HCT116 (cell line): Measurements from ENCODE around the gene B3GNT5. TPM values are rescaled to one million over a fixed set of nuclear protein-coding genes. Genes with fewer than 3 reads are reported as not detected.

Experiments
- ATAC-seq: fragments of 200-7000 bp; cut with Tn5 transposase; 2 replicates; pipeline ENCODE4 v1.9.1; 2020; ENCODE audit warnings: mild to moderate bottlenecking, moderate library complexity
- BruUV-seq: library from RNA; stranded (reverse); fragments of 400-500 nt; replicated peaks from 2 replicates; lab custom pipeline; 2021; lab: Mats Ljungman, UMichigan
- CTCF ChIA-PET: fragments of 300-600 bp; sonication (Branson Sonifier 250); formaldehyde crosslinking; loops from one replicate; lab custom pipeline; 2021; ENCODE audit warnings: antibody characterized with exemption; lab: Charles Lee
- POLR2A ChIA-PET: fragments of 300-600, 350-600 bp; sonication (Branson Sonifier 250); formaldehyde crosslinking; loops from one replicate; lab custom pipeline; 2021; ENCODE audit warnings: antibody characterized with exemption; lab: Charles Lee
- RAD21 ChIA-PET, 2 experiments: fragments of 300-600 bp; sonication (Branson Sonifier 250); formaldehyde crosslinking; loops; one replicate each; lab custom pipeline; 2023; ENCODE audit warnings: low total read pairs in 2 of 2; ENCODE audit not compliant: uncharacterized antibody in 2 of 2, unreplicated experiment in 2 of 2, low non-redundant PET in 1 of 2; lab: Charles Lee
- DNase-seq: peaks from one replicate; pipeline ENCODE4 v3.0.0-alpha.2; 2010; ENCODE audit warnings: low read depth, low spot score
- H2AFZ ChIP-seq: fragments of 200-600 bp; shearing (Covaris generic), sonication (generic); 2 replicates; pipeline ENCODE4 v1.6.1; 2017; ENCODE audit warnings: low read depth, mixed run types, mixed read lengths, antibody characterized with exemption, low read length; ENCODE audit not compliant: poor library complexity, severe bottlenecking
- H3K27ac ChIP-seq: 2 replicates; pipeline ENCODE4 v1.5.1; 2012; ENCODE audit warnings: low read depth, low read length
- H3K27me3 ChIP-seq: fragments of 200-600 bp; sonication (generic); 2 replicates; pipeline ENCODE4 v1.6.1; 2016; ENCODE audit warnings: mixed run types, low read length, mixed read lengths; ENCODE audit not compliant: insufficient read depth
- H3K36me3 ChIP-seq, 2 experiments: fragments of 200-500 bp in 1 of 2; fragments of 200-600 bp in 1 of 2; sonication (Bioruptor generic) in 1 of 2; sonication (generic) in 1 of 2; 2 replicates each; pipeline versions ENCODE4 v1.5.1 to v1.6.1; 2014 to 2016; ENCODE audit warnings: low read length in 2 of 2, inconsistent platforms in 1 of 2, mixed read lengths in 1 of 2, mixed run types in 1 of 2; ENCODE audit not compliant: insufficient read depth in 2 of 2, control insufficient read depth in 1 of 2
- H3K4me1 ChIP-seq, 2 experiments: fragments of 200-600 bp in 1 of 2; sonication (generic) in 1 of 2; 2 replicates each; pipeline versions ENCODE4 v1.5.1 to v1.6.1; 2012 to 2017; ENCODE audit warnings: low read length in 2 of 2, inconsistent platforms in 1 of 2, mild to moderate bottlenecking in 1 of 2, mixed read lengths in 1 of 2, mixed run types in 1 of 2, moderate library complexity in 1 of 2; ENCODE audit not compliant: insufficient read depth in 2 of 2, control insufficient read depth in 1 of 2
- H3K4me2 ChIP-seq: fragments of 200-600 bp; sonication (generic); 2 replicates; pipeline ENCODE4 v1.6.1; 2017; ENCODE audit warnings: mixed run types, low read length, mixed read lengths
- H3K4me3 ChIP-seq, 2 experiments: fragments of 200-600 bp in 1 of 2; sonication (generic) in 1 of 2; replicated peaks in 1 of 2; 2 replicates each; pipeline ENCODE4 v1.5.1; 2011 to 2016; ENCODE audit warnings: low read length in 2 of 2, control low read depth in 1 of 2, low read depth in 1 of 2, mild to moderate bottlenecking in 1 of 2, mixed read lengths in 1 of 2, mixed run types in 1 of 2
- H3K79me2 ChIP-seq: fragments of 200-600 bp; sonication (generic); 2 replicates; pipeline ENCODE4 v1.6.1; 2017; ENCODE audit warnings: mild to moderate bottlenecking, mixed run types, low read length, moderate library complexity, mixed read lengths; ENCODE audit not compliant: insufficient read depth
- H3K9ac ChIP-seq: fragments of 200-600 bp; sonication (generic); 2 replicates; pipeline ENCODE4 v1.6.1; 2016; ENCODE audit warnings: low read length, mixed read lengths
- H3K9me2 ChIP-seq: fragments of 200-600 bp; sonication (generic), shearing (Covaris generic); 2 replicates; pipeline ENCODE4 v1.6.1; 2017; ENCODE audit warnings: mixed run types, mild to moderate bottlenecking, moderate library complexity; ENCODE audit not compliant: insufficient read depth
- H3K9me3 ChIP-seq, 2 experiments: fragments of 200-500 bp in 1 of 2; fragments of 200-600 bp in 1 of 2; sonication (Bioruptor generic) in 1 of 2; sonication (generic) in 1 of 2; 2 replicates each; pipeline ENCODE4 v1.6.1; 2014 to 2017; ENCODE audit warnings: low read length in 2 of 2, mixed read lengths in 2 of 2, inconsistent platforms in 1 of 2, low read depth in 1 of 2, mild to moderate bottlenecking in 1 of 2, mixed run types in 1 of 2, moderate library complexity in 1 of 2; ENCODE audit not compliant: control insufficient read depth in 1 of 2, insufficient read depth in 1 of 2
- H4K20me1 ChIP-seq: fragments of 200-600 bp; sonication (generic), shearing (Covaris generic); 2 replicates; pipeline ENCODE4 v1.6.1; 2017; ENCODE audit warnings: mixed run types, mild to moderate bottlenecking, moderate library complexity; ENCODE audit not compliant: insufficient read depth
- ATF3 ChIP-seq: IDR thresholded peaks from 2 replicates; pipeline ENCODE4 v1.6.1; 2012
- CBX3 ChIP-seq: IDR thresholded peaks from 2 replicates; pipeline ENCODE4 v1.6.1; 2012; ENCODE audit warnings: low read depth
- CTCF ChIP-seq, 3 experiments: fragments of 200-600 bp in 1 of 3; sonication (generic) in 1 of 3; IDR thresholded peaks in 2 of 3; conservative IDR thresholded peaks in 1 of 3; 2 replicates each; pipeline ENCODE4 v1.5.1; 2012 to 2017; ENCODE audit warnings: low read depth in 2 of 3, low read length in 2 of 3, antibody characterized with exemption in 1 of 3, borderline replicate concordance in 1 of 3, control low read depth in 1 of 3, mild to moderate bottlenecking in 1 of 3, mixed read lengths in 1 of 3, mixed run types in 1 of 3, moderate library complexity in 1 of 3; ENCODE audit not compliant: insufficient read depth in 1 of 3
- EGR1 ChIP-seq: IDR thresholded peaks from 2 replicates; pipeline ENCODE4 v1.6.1; 2012; ENCODE audit warnings: low read depth
- EZH2phosphoT487 ChIP-seq: fragments of 200-600 bp; IDR thresholded peaks from 2 replicates; pipeline ENCODE4 v1.6.1; 2018; ENCODE audit warnings: antibody characterized with exemption, borderline replicate concordance
- RAD21 ChIP-seq: IDR thresholded peaks from 2 replicates; pipeline ENCODE4 v1.6.1; 2012; ENCODE audit warnings: low read depth, mild to moderate bottlenecking
- TCF7L2 ChIP-seq: IDR thresholded peaks from 2 replicates; pipeline ENCODE4 v1.7.0; 2011; ENCODE audit warnings: borderline replicate concordance, inconsistent platforms; ENCODE audit not compliant: insufficient read depth, insufficient read length; ENCODE audit errors: extremely low read depth
- YY1 ChIP-seq: IDR thresholded peaks from 2 replicates; pipeline ENCODE4 v1.6.1; 2011; ENCODE audit warnings: low read length, low read depth, moderate library complexity, mild to moderate bottlenecking; ENCODE audit not compliant: insufficient replicate concordance; ENCODE audit errors: extremely low read depth
- ZBTB33 ChIP-seq: IDR thresholded peaks from 2 replicates; pipeline ENCODE4 v1.6.1; 2011; ENCODE audit warnings: mild to moderate bottlenecking, low read length, moderate library complexity; ENCODE audit not compliant: insufficient replicate concordance; ENCODE audit errors: extremely low read depth
- ZNF274 ChIP-seq: fragments of 200-500 bp; sonication (Bioruptor generic); IDR thresholded peaks from 2 replicates; pipeline ENCODE4 v1.6.1; 2014; ENCODE audit warnings: mild to moderate bottlenecking, low read depth, low read length, inconsistent platforms
- intact Hi-C: fragments of 100-400 bp; cut with micrococcal nuclease; formaldehyde crosslinking; loops from 2 replicates; pipeline ENCODE4 v1.10.0; 2022
- total RNA-seq: library from RNA; stranded (reverse); gene quantifications from one replicate; pipeline ENCODE4 v1.2.1, GENCODE V29; 2021; ENCODE audit not compliant: unreplicated experiment

Gene B3GNT5
- total RNA-seq, 1 experiment from 2014 or later, result 25.3 TPM

GRCh38 chr3:183265157-183265642, 12.1 kb downstream of the B3GNT5 start:
- peaks cover 13 to 56% of the 10 kb centered on the region in 2 experiments for H3K4me1 ChIP-seq
- intact Hi-C loops, result no loop called here
- H3K36me3 ChIP-seq, result peaks cover under 1 to 5% of the 10 kb centered on the region in 2 experiments; a peak in 2 of 4 replicates
- ChIA-PET RAD21 (no interaction called here), CTCF (interaction anchor here (1.6 kb wide), 1 partner anchor 117 kb away, joined by 3 read pairs; no protein-coding TSS in a partner anchor), POLR2A (no interaction called here)
- peak overlapping the region; percentile 77 for H3K4me2 ChIP-seq
- no peaks in the 10 kb centered on the region for H3K27me3 ChIP-seq
- BruUV-seq, result no TSS peak
- peaks cover 68% of the 10 kb centered on the region for H3K79me2 ChIP-seq
- no peak overlapping the region for H3K4me3 ChIP-seq
- no peaks in the 10 kb centered on the region for H3K9me2 ChIP-seq
- ATAC-seq (no peak), DNase-seq (no peak)
- H3K27ac ChIP-seq, result no peak overlapping the region
- no peak overlapping the region for H2AFZ ChIP-seq
- H4K20me1 ChIP-seq, result no peaks in the 10 kb centered on the region
- peak overlapping the region; percentile 49 for H3K9ac ChIP-seq
- TF ChIP-seq ZNF274 (no peak), EGR1 (no peak), CBX3 (no peak), EZH2phosphoT487 (no peak), ATF3 (no peak), TCF7L2 (no peak), YY1 (no peak), RAD21 (no peak), CTCF (IDR thresholded peaks at IDR 0.05 in 2 of 3, conservative IDR thresholded peaks at IDR 0.05 in 1 of 3; ENCODE audit: borderline replicate concordance in 1 of 3, insufficient read depth in 1 of 3, low read depth in 2 of 3, low read length in 2 of 3) (no peak), ZBTB33 (no peak)
- no peaks in the 10 kb centered on the region for H3K9me3 ChIP-seq
